Activated CD8-positive, alpha-beta T cell treated with anti-CD3 and anti-CD28 coated beads for 36 hours (primary cell): ENCODE results near the gene SMPD4. TPM values are rescaled to one million over a fixed set of nuclear protein-coding genes. Genes with fewer than 3 reads are reported as not detected.
A peak's percentile ranks its signal among the peaks of the same experiment; 100 is the strongest.
"Not testable (repeated sequence)": the region's sequence is repeated elsewhere in the genome, so short reads cannot be mapped to it uniquely, and the experiment has no call there.

ENCODE experiments used
- ATAC-seq: fragments of 200-7000 bp; cut with Tn5 transposase; one replicate; pipeline ENCODE4 v1.10.0; 2021; ENCODE audit warnings: mild to moderate bottlenecking, moderate library complexity
- CTCF ChIA-PET: fragments of 350-600 bp; sonication (Branson Sonifier 250); formaldehyde crosslinking; loops from one replicate; lab custom pipeline; 2021; ENCODE audit warnings: antibody characterized with exemption; lab: Charles Lee
- POLR2A ChIA-PET: fragments of 350-600 bp; sonication (Branson Sonifier 250); formaldehyde crosslinking; loops from one replicate; lab custom pipeline; 2021; ENCODE audit warnings: antibody characterized with exemption; lab: Charles Lee
- DNase-seq: peaks from one replicate; pipeline ENCODE4 v3.0.0-alpha.2; 2020
- H3K27ac Mint-ChIP-seq: one replicate; pipeline ENCODE4 v1.8.0; 2021; ENCODE audit warnings: mild to moderate bottlenecking, mixed read lengths
- H3K27me3 Mint-ChIP-seq: one replicate; pipeline ENCODE4 v1.8.0; 2021; ENCODE audit warnings: mixed read lengths
- H3K36me3 Mint-ChIP-seq: one replicate; pipeline ENCODE4 v1.8.0; 2021; ENCODE audit warnings: low read depth, mixed read lengths
- H3K4me1 Mint-ChIP-seq: one replicate; pipeline ENCODE4 v1.8.0; 2021; ENCODE audit warnings: low read depth, mixed read lengths
- H3K4me3 Mint-ChIP-seq: one replicate; pipeline ENCODE4 v1.8.0; 2021; ENCODE audit warnings: mild to moderate bottlenecking, moderate library complexity, mixed read lengths
- H3K9me3 Mint-ChIP-seq: one replicate; pipeline ENCODE4 v1.8.0; 2021; ENCODE audit warnings: mixed read lengths
- CTCF ChIP-seq: fragments of 200-600 bp; IDR thresholded peaks from one replicate; pipeline ENCODE4 v1.8.0; 2022; ENCODE audit warnings: antibody characterized with exemption, mild to moderate bottlenecking
- intact Hi-C: fragments of 100-400 bp; cut with micrococcal nuclease; formaldehyde crosslinking; loops from one replicate; pipeline ENCODE4 v1.10.0; 2022
- total RNA-seq, 2 experiments: library from RNA; stranded (reverse); gene quantifications; one replicate each; pipeline ENCODE4 v1.2.3, GENCODE V29; 2021

Gene SMPD4
- total RNA-seq, 2 experiments from 2014 or later = 73.8 to 75.8 TPM

- Mint-ChIP-seq H3K4me3 (no peak overlapping the region), H3K27me3 (no peaks in the 10 kb centered on the region), H3K27ac (peak overlapping the region; percentile 69), H3K4me1 (peaks cover 13% of the 10 kb centered on the region), H3K9me3 (no peaks in the 10 kb centered on the region), H3K36me3 (peaks cover 16% of the 10 kb centered on the region)
- no peak for DNase-seq
- TF ChIP-seq CTCF = no peak
- intact Hi-C loops = no loop called here
- no peak for ATAC-seq
- CTCF ChIA-PET = no interaction called here
- POLR2A ChIA-PET = interaction anchor here (2.1 kb wide), 1 partner anchor 12 kb away, joined by 7 read pairs; no protein-coding TSS in a partner anchor
Measured at GRCh38 chr2:130158631-130159030, 22.8 kb downstream of the SMPD4 start.

- CTCF ChIA-PET = not testable (repeated sequence)
- peak; percentile 49 for ATAC-seq
Measured at GRCh38 chr2:130157825-130158514, 23.4 kb downstream of the SMPD4 start.

GRCh38 chr2:130157354-130157753 lies 24.0 kb downstream of the SMPD4 start:
- H3K27me3 Mint-ChIP-seq, H3K27ac Mint-ChIP-seq, intact Hi-C loops, H3K9me3 Mint-ChIP-seq, H3K4me3 Mint-ChIP-seq, CTCF ChIA-PET, DNase-seq: not testable (repeated sequence)
- Mint-ChIP-seq H3K36me3 (peaks cover 18% of the 10 kb centered on the region), H3K4me1 (peaks cover 13% of the 10 kb centered on the region)
- POLR2A ChIA-PET = interaction anchor here (2.1 kb wide), 1 partner anchor 13 kb away, joined by 7 read pairs; no protein-coding TSS in a partner anchor
- peak; percentile 18 for ATAC-seq

More at GRCh38 chr2:130157825-130158514, 23.4 kb downstream of the SMPD4 start:
- H3K9me3 Mint-ChIP-seq, H3K27me3 Mint-ChIP-seq, intact Hi-C loops, H3K4me3 Mint-ChIP-seq: not testable (repeated sequence)
- Mint-ChIP-seq H3K27ac (peak overlapping the region; percentile 69), H3K36me3 (peaks cover 18% of the 10 kb centered on the region), H3K4me1 (peaks cover 13% of the 10 kb centered on the region)
- POLR2A ChIA-PET = interaction anchor here (2.1 kb wide), 1 partner anchor 13 kb away, joined by 7 read pairs; no protein-coding TSS in a partner anchor
- peak; percentile 41 for DNase-seq

- DNase-seq (no peak), ATAC-seq (no peak)
- Mint-ChIP-seq H3K27me3 (no peaks in the 10 kb centered on the region), H3K4me1 (peaks cover 13% of the 10 kb centered on the region), H3K27ac (no peak overlapping the region), H3K36me3 (peaks cover 18% of the 10 kb centered on the region), H3K9me3 (no peaks in the 10 kb centered on the region), H3K4me3 (no peak overlapping the region)
- intact Hi-C loops = no loop called here
- no peak for TF ChIP-seq CTCF
- ChIA-PET CTCF (no interaction called here), POLR2A (no interaction called here)
Measured at GRCh38 chr2:130156624-130157004, 24.8 kb downstream of the SMPD4 start.

GRCh38 chr2:130155956-130156623 lies 25.3 kb downstream of the SMPD4 start:
- H3K9me3 Mint-ChIP-seq, H3K27ac Mint-ChIP-seq, H3K27me3 Mint-ChIP-seq, CTCF ChIA-PET, POLR2A ChIA-PET, H3K4me3 Mint-ChIP-seq, intact Hi-C loops: not testable (repeated sequence)
- peak; percentile 36 for DNase-seq
- Mint-ChIP-seq H3K4me1 (peaks cover 13% of the 10 kb centered on the region), H3K36me3 (peaks cover 18% of the 10 kb centered on the region)
- peak; percentile 43 for ATAC-seq

- Mint-ChIP-seq H3K36me3 (peaks cover 20% of the 10 kb centered on the region), H3K4me1 (peaks cover 13% of the 10 kb centered on the region), H3K4me3 (no peak overlapping the region), H3K9me3 (no peaks in the 10 kb centered on the region), H3K27ac (no peak overlapping the region), H3K27me3 (no peaks in the 10 kb centered on the region)
- intact Hi-C loops = no loop called here
- ATAC-seq (no peak), DNase-seq (no peak)
- ChIA-PET POLR2A (no interaction called here), CTCF (no interaction called here)
- TF ChIP-seq CTCF = no peak
Measured at GRCh38 chr2:130154773-130155765, 26.3 kb downstream of the SMPD4 start.

GRCh38 chr2:130154423-130154770 lies 27.0 kb downstream of the SMPD4 start:
- Mint-ChIP-seq H3K36me3 (peaks cover 21% of the 10 kb centered on the region), H3K4me1 (peaks cover 13% of the 10 kb centered on the region)
- H3K27me3 Mint-ChIP-seq, POLR2A ChIA-PET, DNase-seq, H3K4me3 Mint-ChIP-seq, H3K27ac Mint-ChIP-seq, H3K9me3 Mint-ChIP-seq, intact Hi-C loops, CTCF ChIA-PET, ATAC-seq: not testable (repeated sequence)

- H3K4me1 Mint-ChIP-seq = peaks cover 13% of the 10 kb centered on the region
- POLR2A ChIA-PET, CTCF ChIA-PET, intact Hi-C loops, H3K4me3 Mint-ChIP-seq, H3K27me3 Mint-ChIP-seq, ATAC-seq, DNase-seq, H3K27ac Mint-ChIP-seq, H3K9me3 Mint-ChIP-seq: not testable (repeated sequence)
- H3K36me3 Mint-ChIP-seq = peaks cover 21% of the 10 kb centered on the region
Measured at GRCh38 chr2:130153721-130154422, 27.5 kb downstream of the SMPD4 start.
